Astrocyte (in vitro differentiated cells and primary cell): ENCODE measurements around the gene OVOL2.

Experiments
- EZH2 ChIP-seq: IDR thresholded peaks from 2 replicates; pipeline ENCODE4 v1.6.1; 2012; ENCODE audit warnings: mild to moderate bottlenecking, low read length, inconsistent platforms; ENCODE audit not compliant: insufficient read depth
- TF ChIP-seq, protein P1 (sequence below): IDR thresholded peaks from 2 replicates; pipeline ENCODE4 v1.5.1; 2011; ENCODE audit warnings: low read depth, mild to moderate bottlenecking, inconsistent platforms, low read length, moderate library complexity; ENCODE audit not compliant: insufficient read depth

DNA sequence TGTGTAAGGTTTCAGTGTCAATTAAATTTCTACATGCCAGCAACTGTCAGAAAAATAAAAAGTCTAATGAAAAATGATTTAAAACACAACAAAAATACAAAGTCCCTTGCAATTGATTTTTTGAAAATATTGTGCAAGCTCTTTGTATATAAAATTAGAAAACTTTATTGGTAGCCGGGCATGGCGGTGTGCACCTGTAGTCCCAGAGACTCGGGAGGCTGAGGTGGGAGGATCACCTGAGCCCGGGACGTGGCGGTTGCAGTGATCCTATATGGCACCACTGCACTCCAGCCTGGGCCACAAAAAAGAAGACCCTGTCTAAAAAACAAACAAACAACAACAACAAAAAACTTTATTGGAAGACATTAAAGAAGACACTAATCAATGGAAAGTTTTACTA lies 6.0 kb upstream of the OVOL2 start:
- TF ChIP-seq EZH2 = no peak
- TF ChIP-seq, protein P1, sequence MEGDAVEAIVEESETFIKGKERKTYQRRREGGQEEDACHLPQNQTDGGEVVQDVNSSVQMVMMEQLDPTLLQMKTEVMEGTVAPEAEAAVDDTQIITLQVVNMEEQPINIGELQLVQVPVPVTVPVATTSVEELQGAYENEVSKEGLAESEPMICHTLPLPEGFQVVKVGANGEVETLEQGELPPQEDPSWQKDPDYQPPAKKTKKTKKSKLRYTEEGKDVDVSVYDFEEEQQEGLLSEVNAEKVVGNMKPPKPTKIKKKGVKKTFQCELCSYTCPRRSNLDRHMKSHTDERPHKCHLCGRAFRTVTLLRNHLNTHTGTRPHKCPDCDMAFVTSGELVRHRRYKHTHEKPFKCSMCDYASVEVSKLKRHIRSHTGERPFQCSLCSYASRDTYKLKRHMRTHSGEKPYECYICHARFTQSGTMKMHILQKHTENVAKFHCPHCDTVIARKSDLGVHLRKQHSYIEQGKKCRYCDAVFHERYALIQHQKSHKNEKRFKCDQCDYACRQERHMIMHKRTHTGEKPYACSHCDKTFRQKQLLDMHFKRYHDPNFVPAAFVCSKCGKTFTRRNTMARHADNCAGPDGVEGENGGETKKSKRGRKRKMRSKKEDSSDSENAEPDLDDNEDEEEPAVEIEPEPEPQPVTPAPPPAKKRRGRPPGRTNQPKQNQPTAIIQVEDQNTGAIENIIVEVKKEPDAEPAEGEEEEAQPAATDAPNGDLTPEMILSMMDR = no peak
